CMK (cell line): ENCODE results near the gene NHERF1.

Experiments used
- DNase-seq: peaks from one replicate; pipeline ENCODE4 v3.0.0-alpha.2; 2010; ENCODE audit warnings: low read depth

NHERF1 gene

GRCh38 chr17:74768069-74768762, 19.8 kb downstream of the NHERF1 start:
- no peak for DNase-seq

DNA sequence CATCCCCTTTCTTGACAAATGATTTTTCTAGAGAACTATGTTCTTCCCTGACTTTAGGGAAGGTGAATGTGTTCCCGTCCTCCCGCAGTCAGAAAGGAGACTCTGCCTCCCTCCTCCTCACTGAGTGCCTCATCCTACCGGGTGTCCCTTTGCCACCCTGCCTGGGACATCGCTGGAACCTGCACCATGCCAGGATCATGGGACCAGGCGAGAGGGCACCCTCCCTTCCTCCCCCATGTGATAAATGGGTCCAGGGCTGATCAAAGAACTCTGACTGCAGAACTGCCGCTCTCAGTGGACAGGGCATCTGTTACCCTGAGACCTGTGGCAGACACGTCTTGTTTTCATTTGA, 20.3 kb downstream of the NHERF1 start:
- DNase-seq = no peak

- no peak for DNase-seq
These were observed 20.9 kb downstream of the NHERF1 start for GRCh38 chr17:74769266-74769855.

DNA sequence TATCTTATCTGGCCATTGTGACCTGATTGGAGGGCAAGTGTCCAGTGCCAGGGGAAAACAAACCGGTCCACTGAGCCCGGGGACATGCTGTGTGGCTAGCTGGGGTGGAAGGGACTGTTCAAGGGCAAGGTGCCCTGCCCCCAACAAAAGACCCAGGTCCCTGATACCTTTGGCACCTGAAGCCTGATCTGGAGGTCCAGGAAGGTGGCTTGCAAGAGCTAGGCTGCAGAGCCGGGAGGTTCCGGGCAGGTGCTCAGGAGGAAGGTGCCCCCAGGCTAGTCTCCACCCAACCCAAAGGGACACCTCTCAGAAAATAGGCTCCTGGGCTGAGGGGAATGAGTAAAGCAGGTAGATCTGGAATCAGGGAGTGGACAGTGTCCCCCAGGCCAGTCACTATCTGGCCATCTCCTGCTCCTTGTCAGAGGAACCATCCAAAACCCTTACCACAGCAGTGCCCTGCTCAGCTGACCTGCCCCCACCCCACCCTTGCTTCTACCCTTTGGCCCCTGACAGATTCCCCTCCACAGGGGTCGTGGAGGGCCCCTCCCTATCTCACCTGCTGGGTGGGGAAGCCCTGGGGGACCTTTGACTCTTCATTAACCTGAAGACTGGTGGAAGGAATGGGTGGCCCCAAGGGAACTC, 21.5 kb downstream of the NHERF1 start:
- no peak for DNase-seq

DNA sequence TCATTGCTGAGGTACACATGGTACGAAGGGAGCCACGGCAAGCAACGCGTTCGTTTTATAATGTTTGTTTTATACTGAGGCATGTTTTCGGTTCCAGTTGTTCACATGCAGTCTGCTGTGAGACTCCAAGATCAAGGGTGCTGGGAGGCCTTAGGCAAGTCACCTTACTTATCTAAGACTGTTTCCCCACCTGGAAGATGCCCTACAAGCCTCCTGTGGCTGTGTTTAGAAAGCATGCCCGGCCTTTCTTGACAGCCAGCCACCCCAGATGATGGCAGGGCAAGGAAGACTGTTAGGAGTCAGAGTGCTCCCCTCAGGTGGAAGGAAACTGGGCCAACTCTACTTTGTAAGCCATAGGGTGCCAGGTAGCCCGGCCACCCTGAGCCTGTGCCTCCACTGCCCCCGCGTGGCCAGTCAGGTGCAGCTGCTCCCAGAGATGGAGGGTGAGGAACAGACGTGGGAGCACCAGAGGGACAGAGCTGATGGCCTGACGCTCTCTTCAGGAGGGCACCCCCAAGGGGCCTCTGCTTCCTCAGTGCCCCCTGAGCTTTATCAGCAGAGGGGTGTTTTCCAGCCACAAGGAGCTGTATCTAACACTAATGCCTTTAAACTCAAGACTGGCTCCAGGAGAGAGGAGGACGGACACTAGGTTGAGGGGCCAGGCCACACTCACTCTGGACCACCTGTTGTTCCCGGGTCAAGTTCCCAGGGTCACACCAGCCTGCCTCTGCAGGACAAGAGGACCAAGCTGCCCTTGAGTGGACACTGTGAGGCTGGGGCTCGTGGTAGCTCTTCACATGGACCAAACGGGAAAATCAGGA, 22.3 kb downstream of the NHERF1 start:
- DNase-seq = no peak

DNA sequence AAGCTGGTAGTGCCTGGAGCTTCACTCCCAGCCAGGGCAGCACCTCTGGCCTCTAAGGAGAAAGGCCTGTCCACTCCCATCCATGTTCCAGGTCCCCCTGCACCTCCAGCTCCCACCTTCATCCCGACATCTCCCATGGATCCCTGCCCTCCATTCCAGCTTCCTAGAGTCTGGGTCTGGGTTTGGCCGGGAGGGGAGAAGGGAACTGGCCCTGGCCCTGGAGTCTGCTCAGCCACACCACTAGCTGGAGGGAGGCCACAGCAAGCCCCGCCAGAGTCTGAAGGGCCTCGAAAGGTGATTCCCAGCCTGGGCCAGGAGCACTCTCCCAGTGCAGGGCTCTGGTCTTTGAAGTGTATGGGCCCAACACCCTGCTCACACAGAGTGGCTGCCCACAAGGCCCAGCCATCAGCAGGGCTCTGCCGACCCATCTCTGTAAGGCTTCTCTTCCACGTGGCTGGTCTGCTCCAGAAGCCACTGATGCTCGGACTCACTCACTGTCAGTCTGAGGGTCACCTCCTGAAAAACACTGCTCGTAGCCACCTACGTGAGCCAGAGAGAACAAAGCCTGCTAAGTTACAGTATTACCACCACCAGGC, 23.0 kb downstream of the NHERF1 start:
- no peak for DNase-seq

GRCh38 chr17:74772053-74772452, 23.6 kb downstream of the NHERF1 start:
- no peak for DNase-seq

DNA sequence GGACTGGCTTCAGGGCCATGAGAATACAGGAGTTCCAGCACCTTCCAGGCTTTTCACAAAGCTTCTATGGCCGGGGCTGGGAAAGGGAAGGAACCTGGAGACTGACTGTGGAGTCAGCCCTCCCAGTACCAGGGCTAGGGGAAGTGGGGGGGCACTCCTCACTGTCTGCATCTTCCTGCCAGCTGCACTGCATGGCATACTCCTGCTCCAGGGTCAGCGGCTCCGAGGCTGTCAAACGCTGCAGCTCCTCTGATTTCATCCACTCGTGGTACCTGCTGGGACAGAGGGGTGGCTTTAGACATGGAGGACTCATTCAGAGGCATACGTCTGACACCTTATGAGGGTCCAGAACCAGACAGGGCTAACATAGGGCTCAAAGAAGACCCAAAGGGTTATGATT, 25.0 kb downstream of the NHERF1 start:
- no peak for DNase-seq

- DNase-seq = no peak
These were observed 25.5 kb downstream of the NHERF1 start for GRCh38 chr17:74773871-74774286.

DNA sequence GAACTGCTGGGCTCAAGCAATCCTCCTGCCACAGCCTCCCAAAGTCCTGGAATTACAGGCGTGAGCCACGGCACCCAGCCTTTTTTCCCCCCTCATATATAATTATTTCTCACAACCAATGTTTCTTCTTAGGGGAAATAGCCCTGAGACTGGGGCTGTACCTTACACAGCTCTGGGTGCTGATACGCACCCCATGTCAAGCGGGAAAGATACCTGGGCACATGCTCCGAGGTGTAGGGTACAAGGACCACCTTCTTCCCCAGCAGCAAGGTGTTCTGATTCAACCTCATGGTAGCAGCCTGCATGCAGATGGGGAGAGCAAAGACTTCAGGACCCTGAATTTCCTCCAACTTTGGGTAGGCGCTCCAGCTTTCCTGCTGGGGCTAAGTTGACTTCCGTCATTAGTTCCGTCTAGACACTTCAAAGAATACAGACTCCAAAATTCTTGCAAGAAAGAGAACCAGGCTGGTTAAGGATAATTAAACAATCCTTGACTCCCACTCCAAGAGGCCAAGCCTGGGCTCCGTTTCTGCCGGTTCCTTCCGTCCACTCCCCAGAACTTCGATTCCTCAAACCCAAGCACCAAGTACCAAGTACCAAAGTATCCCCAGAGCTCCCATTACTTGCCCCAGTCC, 27.1 kb downstream of the NHERF1 start:
- no peak for DNase-seq

GRCh38 chr17:74776044-74776962, 27.9 kb downstream of the NHERF1 start, which contains the start of gene NAT9:
NAT9 (minus strand) TSS chr17:74776345; CDS start chr17:74775698, 647 bp downstream.
- peak; percentile 94 for DNase-seq

DNA sequence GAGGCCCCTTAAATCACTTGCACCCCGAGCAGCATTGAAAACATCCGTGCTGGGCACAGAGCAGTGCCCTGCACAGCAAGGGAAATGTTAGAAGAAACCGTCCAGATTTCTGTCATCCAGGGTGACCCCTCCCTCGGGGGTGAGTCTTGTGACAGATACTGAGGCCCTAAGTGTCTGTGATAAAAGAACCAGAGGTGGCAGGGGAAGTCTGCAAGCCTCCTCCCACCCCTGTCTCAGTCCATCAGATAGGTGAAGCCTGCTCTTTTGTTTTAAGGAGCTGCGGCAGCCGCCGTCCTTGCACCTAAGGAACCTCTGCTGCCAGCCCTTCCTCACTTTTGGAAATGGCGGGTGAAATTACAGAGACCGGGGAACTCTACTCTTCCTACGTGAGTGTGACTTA, 28.6 kb downstream of the NHERF1 start:
- no peak for DNase-seq

- DNase-seq = no peak
These were observed 29.6 kb downstream of the NHERF1 start for GRCh38 chr17:74777901-74778515.

DNA sequence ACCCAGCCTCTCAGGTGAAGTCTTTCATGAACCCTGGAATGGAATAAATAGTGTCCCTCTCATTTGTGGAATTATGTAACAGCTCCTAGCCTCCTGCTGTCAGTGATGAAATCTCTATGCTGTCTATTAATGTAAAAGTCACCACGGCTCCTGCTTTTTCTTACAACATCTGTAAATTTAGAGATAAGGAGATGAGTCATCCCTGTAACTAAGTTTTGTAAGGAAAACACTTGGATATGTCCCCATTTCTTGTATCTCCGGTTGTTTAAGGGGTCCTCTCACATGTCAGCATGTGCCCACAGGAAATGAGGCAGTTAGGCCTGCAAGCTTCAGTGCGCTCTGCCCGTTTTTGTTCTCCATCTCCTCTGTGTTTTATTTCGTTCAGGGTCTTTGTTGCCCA, 30.5 kb downstream of the NHERF1 start:
- no peak for DNase-seq

DNA sequence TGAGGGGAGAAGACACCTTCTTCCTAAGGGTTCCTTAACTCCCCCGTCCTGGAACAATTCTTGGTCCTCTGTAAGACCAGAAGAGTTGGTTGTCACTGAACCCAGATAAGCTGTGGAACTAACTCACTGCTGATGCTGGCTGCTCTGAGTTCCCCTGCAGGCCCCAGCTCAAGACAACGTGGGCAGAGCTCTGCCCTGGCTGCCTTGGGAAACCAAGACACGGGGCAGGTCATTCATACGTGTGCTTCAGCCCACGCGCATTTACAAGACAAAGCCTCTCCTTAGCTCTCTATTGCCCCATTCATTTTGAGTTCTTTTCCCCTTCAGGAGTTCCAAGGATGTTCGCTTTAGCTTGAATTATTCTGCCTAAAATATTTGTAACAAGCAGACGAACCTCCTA, 31.1 kb downstream of the NHERF1 start:
- DNase-seq = no peak

DNA sequence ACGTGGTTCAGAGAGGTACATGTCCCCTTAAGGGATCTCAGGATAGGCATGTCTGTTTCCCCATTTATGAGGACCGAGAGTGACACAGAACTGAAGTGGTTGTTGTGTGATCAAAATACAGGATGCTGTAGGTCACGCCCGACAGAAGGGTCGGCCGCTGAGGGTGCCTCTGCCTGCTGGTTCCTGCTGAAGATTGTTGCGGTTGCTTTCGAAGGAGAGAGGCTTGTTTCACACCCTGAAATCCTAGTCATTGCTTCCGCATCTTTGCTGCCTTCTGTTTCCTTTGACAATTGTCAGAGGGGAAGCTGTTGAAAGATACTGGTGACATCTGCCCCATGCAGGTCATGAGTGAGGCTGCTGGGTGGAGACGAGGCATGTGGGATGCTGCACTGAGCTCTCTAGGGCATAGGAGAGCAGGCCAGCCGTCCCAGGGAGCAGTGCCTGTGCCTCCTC, 31.5 kb downstream of the NHERF1 start:
- peak; percentile 98 for DNase-seq

- DNase-seq = no peak
These were observed 32.2 kb downstream of the NHERF1 start for GRCh38 chr17:74780443-74781238.

DNA sequence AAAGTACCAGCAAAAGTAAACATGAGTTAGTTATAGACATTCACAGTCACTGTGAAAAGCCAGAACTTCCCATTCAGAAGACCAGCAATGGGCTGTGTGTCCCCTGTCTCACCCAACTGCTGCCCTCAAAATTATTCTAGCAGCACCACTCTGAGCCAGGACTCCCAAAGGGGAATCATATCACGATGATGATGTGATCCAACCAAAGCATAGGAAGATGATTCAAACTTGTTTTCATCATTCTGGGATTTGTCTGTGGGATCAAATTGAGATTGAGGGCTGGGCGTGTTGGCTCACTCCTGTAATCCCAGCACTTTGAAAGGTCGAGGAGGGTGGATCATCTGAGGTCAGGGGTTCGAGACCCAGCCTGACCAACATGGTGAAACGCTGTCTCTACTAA, 34.1 kb downstream of the NHERF1 start:
- DNase-seq = no peak

DNA sequence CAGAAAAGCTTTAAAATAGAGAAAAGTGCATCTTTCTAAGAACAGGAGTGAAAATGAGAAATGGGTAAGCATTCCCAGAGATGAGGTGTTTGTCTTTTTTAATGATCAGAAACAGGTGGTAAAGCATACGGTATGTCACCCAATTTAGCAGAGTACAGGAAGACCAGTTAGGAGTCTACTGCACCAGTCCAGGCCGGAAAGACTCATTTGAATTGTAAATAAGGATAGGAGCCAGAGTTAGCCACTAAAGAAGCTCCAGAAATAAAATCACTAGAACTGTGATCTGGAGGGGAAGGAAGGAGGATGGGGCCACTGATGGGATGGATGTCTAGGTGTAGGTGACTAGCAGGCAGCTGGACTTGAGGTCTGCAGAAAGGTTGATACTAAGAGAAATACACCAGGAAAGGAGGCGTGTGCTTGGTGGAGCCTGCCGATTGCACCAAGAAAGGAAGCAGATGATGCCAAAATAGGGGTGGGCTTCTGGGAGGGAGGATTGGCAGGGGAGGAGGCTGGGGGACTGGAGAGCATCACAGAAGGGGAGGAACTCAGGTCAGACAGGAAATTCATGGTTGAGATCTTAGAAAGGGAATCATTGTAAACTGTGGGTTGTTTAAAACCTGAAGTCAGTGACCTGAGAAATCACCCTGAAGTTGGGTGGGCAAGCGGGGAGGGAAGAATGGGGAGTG, 35.8 kb downstream of the NHERF1 start:
- no peak for DNase-seq
